Measurements from ENCODE around the gene CFAP77. TPM values are rescaled to one million over a fixed set of nuclear protein-coding genes. Genes with fewer than 3 reads are reported as not detected.

The CFAP77 gene
- total and polyA plus RNA-seq, 2 of the 8 experiments (the other 6 are each of a cell fraction or from before 2014, with no cell fraction given), result 0.63 to 0.97 TPM

DNA sequence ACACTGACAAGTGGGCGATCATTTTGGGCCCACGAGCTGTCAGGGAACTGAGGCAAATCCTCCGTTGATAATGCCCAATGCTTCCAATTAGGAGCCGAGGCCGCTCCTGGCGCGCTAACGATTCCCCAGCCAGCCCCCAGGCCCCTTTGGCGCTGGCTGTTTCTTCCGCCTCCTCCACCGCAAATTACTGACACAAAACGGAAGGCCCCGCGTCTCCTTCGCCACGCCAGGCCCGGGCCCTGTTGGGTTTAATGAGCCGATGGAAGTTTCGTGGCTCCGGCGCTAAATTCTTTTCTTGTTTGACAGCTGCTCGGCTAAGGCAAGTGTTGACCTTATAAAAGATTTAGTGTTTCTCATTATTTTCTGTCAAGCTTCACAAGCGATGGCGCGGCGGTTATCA lies 146.7 kb downstream of the CFAP77 start:
- CTCF ChIA-PET (ENCODE audit: partially characterized antibody), result interaction anchor here (1.2 to 1.3 kb wide), 2 partner anchors 8 to 18 kb away, joined by 4 read pairs; no protein-coding TSS in a partner anchor
- Histone ChIP-seq H4K8ac (ENCODE audit: extremely low read depth, insufficient read depth, low read length) (no peak overlapping the region), H3K23ac (ENCODE audit: insufficient read length) (no peak overlapping the region), H3K56ac (replicated peaks; ENCODE audit: insufficient read length, low read depth, low read length) (no peak overlapping the region), H3K4me2 (ENCODE audit: insufficient read depth in 1 of 2, low read depth in 2 of 2, low read length in 2 of 2) (no peak overlapping the region), H2AFZ (ENCODE audit: low read length) (no peak overlapping the region), H3K36me3 (ENCODE audit: control insufficient read depth in 2 of 4, insufficient read depth in 4 of 4, low read length in 3 of 4) (no peaks in the 10 kb centered on the region), H2BK5ac (ENCODE audit: low read depth, low read length) (no peak overlapping the region), H3K9ac (replicated peaks in 1 of 4; ENCODE audit: extremely low read depth in 1 of 4, low read depth in 3 of 4, low read length in 3 of 4) (no peak overlapping the region), H3K4me3 (ENCODE audit: extremely low read depth in 1 of 4, insufficient read depth in 2 of 4, low read depth in 3 of 4, low read length in 4 of 4) (no peak overlapping the region), H2AK5ac (ENCODE audit: low read depth, low read length) (no peak overlapping the region), H4K20me1 (replicated peaks in 1 of 2; ENCODE audit: control insufficient read depth in 1 of 2, insufficient read depth in 2 of 2, low read length in 2 of 2) (peaks cover 0 to 2% of the 10 kb centered on the region in 2 experiments), H2BK20ac (ENCODE audit: low read length) (no peak overlapping the region), H3K14ac (ENCODE audit: insufficient read length) (no peak overlapping the region), H3K23me2 (ENCODE audit: low read depth, low read length) (no peaks in the 10 kb centered on the region; the same call in 1 of the 2 replicates), H3K4me1 (replicated peaks in 1 of 4; ENCODE audit: control insufficient read depth in 3 of 4, insufficient read depth in 4 of 4, low read length in 3 of 4) (peaks cover 0 to 3% (median 0%) of the 10 kb centered on the region in 4 experiments; a peak in 1 of 7 replicates), H3K27me3 (replicated peaks in 1 of 4; ENCODE audit: control insufficient read depth in 3 of 4, extremely low read depth in 1 of 4, insufficient read depth in 3 of 4, low read length in 3 of 4) (no peaks in the 10 kb centered on the region), H2BK120ac (replicated peaks; ENCODE audit: low read depth, low read length) (no peak overlapping the region), H3K27ac (ENCODE audit: low read depth, low read length) (no peak overlapping the region), H2BK15ac (ENCODE audit: low read length) (no peak overlapping the region), H3K4ac (replicated peaks; ENCODE audit: insufficient read length, low read depth, low read length) (no peak overlapping the region), H4K91ac (replicated peaks; ENCODE audit: insufficient read length, low read length) (no peak overlapping the region), H3K79me2 (ENCODE audit: control insufficient read depth in 1 of 2, insufficient read depth in 2 of 2, low read length in 2 of 2) (no peaks in the 10 kb centered on the region), H3K9me3 (ENCODE audit: insufficient read depth in 2 of 2, low read depth in 1 of 2, low read length in 1 of 2) (peaks cover 0 to 2% of the 10 kb centered on the region in 2 experiments; a peak in 1 of 4 replicates), H3K79me1 (ENCODE audit: low read depth, low read length) (no peaks in the 10 kb centered on the region), H4K5ac (ENCODE audit: insufficient read length, low read depth, low read length) (no peak overlapping the region), H2BK12ac (ENCODE audit: low read depth, low read length) (no peak overlapping the region), H3K18ac (ENCODE audit: extremely low read depth, low read length) (no peak overlapping the region; the same call in 1 of the 2 replicates)
- WGBS, 2 experiments (ENCODE audit: extremely low coverage in 1 of 2, insufficient coverage in 1 of 2, insufficient read length in 1 of 2, insufficient replicate concordance in 2 of 2, low coverage in 1 of 2, low lambda C conversion rate in 2 of 2, missing lambda C conversion rate in 1 of 2), result 92% methylated on average over 26 of the region's 26 CpGs; no CpG with 5 or more reads in 1 of the 2 experiments
- FAIRE-seq (no peak), DNase-seq (ENCODE audit: low read depth in 1 of 2, low spot score in 2 of 2) (no peak)
- POLR2A ChIA-PET (ENCODE audit: partially characterized antibody), result interaction anchor here (1.0 kb wide), 1 partner anchor 11 kb away, joined by 3 read pairs; no protein-coding TSS in a partner anchor
- TF ChIP-seq TAF1 (IDR thresholded peaks at IDR 0.05; ENCODE audit: low read depth, low read length), result no peak
- no peak for TF ChIP-seq SUZ12 (IDR thresholded peaks at IDR 0.05; ENCODE audit: low read length)
- TF ChIP-seq GTF2F1 (IDR thresholded peaks at IDR 0.05; ENCODE audit: borderline replicate concordance, low read depth, low read length), result no peak
- TF ChIP-seq SP2 (IDR thresholded peaks at IDR 0.05; ENCODE audit: low read length), result no peak
- TF ChIP-seq TCF12 (IDR thresholded peaks at IDR 0.05; ENCODE audit: low read depth, low read length), result no peak
- TF ChIP-seq CEBPB (IDR thresholded peaks at IDR 0.05; ENCODE audit: low read depth, low read length), result no peak
- TF ChIP-seq ZNF274 (IDR thresholded peaks at IDR 0.05; ENCODE audit: borderline replicate concordance, extremely low read depth, low read length), result no peak
- TF ChIP-seq SRF (IDR thresholded peaks at IDR 0.05; ENCODE audit: low read depth, low read length), result no peak
- no peak for TF ChIP-seq PHF8 (conservative IDR thresholded peaks at IDR 0.05; ENCODE audit: low read depth, low read length)
- TF ChIP-seq GABPA (IDR thresholded peaks at IDR 0.05; ENCODE audit: borderline replicate concordance, insufficient read depth, low read length), result no peak
- TF ChIP-seq POLR2AphosphoS5 (IDR thresholded peaks at IDR 0.05; ENCODE audit: low read depth, low read length), result no peak
- TF ChIP-seq, protein P1, sequence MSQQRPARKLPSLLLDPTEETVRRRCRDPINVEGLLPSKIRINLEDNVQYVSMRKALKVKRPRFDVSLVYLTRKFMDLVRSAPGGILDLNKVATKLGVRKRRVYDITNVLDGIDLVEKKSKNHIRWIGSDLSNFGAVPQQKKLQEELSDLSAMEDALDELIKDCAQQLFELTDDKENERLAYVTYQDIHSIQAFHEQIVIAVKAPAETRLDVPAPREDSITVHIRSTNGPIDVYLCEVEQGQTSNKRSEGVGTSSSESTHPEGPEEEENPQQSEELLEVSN (IDR thresholded peaks at IDR 0.05), result no peak
- no peak for TF ChIP-seq BRCA1 (IDR thresholded peaks at IDR 0.05; ENCODE audit: low read depth, low read length)
- no peak for TF ChIP-seq EZH2 (IDR thresholded peaks at IDR 0.05; ENCODE audit: low read depth, low read length, severe bottlenecking)

Data from H1 (cell line).